GM12872 (cell line): ENCODE data around the gene ATP2B1.

Experiments used
- CTCF ChIP-seq: IDR thresholded peaks from 3 replicates; pipeline ENCODE4 v1.5.1; 2011; ENCODE audit warnings: low read depth, mild to moderate bottlenecking, low read length, moderate library complexity; ENCODE audit not compliant: insufficient read depth

The ATP2B1 gene

DNA sequence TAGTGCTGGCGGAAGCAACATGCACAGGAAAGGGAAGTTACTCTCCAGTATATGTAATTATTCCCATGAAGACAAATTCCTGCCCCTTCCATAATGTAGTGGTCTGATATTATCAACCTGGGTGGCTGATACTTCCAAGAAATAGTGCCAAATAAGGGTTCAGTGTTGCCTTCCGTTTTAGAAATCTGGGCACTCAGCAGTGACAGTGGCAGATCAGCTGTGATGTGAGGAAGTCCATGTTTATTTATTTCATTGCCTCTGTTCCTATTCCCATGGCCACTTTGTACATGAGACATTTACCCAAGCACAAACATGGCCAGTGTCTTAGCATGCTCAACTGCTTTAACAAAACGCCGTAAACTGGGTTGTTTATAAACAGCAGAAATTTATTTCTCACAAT, 162.5 kb downstream of the ATP2B1 start:
- TF ChIP-seq CTCF: no peak

GRCh38 chr12:89544681-89545184, 163.9 kb downstream of the ATP2B1 start:
- no peak for TF ChIP-seq CTCF

- no peak for TF ChIP-seq CTCF
Observed at GRCh38 chr12:89544022-89544421, 164.6 kb downstream of the ATP2B1 start.

GRCh38 chr12:89542912-89543592, 165.6 kb downstream of the ATP2B1 start:
- TF ChIP-seq CTCF: peak; percentile 86

DNA sequence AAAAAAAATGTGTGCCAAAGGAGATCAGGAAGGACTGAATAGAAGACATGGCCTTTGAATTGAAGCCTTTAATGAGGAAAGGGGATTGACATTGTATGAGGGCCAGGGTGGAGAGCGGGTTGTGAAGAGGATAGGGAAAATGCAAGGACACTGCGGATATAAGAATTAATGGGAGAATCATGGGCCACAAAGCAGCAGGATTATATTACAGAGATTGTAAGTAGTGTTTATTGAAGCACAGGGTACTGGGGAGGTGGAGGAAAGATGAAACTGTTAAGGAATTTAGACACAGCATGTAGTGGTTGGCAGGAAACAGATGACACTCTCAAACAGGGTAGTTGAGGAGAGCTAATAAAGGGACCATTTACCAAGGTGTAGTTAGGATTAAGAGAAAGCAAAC, 166.4 kb downstream of the ATP2B1 start:
- TF ChIP-seq CTCF: no peak

DNA sequence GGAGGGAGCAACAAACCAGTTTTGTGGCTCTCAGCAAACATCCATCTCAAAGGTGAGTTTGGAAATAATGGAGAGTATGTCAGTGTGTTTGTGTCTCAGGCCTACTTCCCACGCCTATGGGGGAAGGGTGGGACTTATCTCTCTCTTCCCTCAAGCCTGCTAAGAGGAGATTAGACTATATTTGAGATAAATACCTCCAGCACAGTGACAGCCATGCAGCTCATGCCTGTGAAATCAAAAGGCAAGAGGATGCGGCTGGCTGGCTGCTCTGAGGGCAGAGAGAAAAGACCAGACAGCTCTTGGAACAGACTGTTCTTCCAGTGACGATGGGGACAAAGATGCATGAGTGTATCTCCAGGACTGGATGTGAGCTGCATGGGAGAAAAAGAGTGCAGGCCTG, 168.1 kb downstream of the ATP2B1 start:
- TF ChIP-seq CTCF: no peak

DNA sequence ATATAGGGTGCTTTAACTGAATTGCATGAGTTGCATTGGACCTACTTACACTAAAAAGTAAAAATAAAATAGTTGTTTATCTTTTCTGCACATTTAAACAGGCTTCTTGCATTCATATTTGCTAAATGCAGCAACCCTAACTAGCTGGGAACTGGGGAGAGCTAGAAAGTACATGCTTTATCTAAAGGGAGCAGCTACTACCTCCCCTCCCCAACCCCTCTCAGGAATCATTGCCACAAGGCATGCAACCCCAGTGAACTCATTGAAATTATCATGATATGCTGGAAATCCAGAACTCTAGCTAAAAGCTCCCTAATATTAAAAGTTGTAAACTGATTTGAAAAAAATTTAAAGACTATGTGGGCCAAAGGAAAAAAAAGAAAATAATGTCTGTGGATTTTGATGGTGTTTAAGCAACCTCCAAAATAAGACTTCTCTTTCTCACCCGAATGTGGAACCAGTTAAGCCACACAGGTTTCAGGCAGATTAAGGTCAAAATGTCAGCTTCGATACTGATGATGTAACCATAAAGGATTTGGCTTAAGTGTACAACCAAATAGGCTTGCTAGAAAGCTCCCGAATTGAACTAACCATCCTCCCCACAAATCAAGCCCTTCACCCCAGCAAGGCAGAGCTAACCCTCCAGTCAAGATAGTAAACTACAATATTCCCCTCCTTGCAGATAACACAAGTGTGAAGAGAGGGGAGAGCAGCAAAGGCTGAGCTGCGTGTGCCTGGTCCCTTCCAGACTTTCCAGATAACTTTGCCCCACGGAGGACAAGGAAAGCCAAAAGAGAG, 169.0 kb downstream of the ATP2B1 start:
- no peak for TF ChIP-seq CTCF
